GM12801 (cell line): Measurements from ENCODE around the gene STX2.

Experiments
- TF ChIP-seq, protein P1 (sequence below): IDR thresholded peaks from one replicate; pipeline ENCODE4 v1.5.1; 2011; ENCODE audit warnings: control low read depth; ENCODE audit not compliant: insufficient read length; ENCODE audit errors: extremely low read depth

The STX2 gene

DNA sequence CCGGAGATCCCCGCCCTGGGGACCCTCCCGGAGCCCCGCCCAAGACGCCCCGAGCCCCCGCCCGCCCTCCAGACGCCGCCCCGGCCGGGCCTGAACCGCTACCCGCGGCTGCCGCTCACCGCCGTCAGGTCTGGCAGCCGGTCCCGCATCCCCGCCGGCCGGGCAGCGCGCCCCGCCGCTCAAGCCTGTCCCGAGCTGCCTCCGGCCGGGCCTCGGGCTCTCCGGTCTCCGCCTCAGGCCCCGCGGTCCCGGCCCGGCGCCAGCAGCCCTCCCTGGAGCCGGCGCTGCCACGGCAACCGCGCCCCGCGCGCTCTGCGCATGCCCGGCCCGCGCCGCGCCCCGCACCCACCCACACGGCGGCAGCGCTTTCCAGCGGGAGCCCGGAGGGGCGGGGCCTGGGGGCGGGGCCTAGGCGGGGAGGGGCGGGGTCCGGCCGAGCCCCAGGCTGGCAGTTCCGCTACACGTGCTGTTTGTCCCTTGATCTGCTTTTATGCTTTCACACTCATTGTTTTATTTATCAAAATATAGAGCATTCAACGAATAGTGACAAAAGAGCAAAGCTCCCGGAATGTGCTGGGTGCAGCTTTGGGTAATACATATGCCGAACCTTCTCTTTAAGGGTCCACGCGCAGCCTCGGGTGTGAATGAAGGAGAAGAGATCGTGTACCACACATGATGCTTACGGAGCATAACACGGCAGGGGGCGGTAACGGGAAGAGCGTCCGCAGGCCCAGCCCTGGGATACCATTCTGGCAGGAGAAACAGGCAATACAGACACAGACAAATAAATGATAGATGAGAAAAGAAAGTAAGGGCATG, at the start of gene STX2:
STX2 (minus strand) TSS at position 300 of the 819 bp plus-strand sequence; CDS start at position 149, 151 bp downstream.
- TF ChIP-seq, protein P1, sequence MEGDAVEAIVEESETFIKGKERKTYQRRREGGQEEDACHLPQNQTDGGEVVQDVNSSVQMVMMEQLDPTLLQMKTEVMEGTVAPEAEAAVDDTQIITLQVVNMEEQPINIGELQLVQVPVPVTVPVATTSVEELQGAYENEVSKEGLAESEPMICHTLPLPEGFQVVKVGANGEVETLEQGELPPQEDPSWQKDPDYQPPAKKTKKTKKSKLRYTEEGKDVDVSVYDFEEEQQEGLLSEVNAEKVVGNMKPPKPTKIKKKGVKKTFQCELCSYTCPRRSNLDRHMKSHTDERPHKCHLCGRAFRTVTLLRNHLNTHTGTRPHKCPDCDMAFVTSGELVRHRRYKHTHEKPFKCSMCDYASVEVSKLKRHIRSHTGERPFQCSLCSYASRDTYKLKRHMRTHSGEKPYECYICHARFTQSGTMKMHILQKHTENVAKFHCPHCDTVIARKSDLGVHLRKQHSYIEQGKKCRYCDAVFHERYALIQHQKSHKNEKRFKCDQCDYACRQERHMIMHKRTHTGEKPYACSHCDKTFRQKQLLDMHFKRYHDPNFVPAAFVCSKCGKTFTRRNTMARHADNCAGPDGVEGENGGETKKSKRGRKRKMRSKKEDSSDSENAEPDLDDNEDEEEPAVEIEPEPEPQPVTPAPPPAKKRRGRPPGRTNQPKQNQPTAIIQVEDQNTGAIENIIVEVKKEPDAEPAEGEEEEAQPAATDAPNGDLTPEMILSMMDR, result no peak

DNA sequence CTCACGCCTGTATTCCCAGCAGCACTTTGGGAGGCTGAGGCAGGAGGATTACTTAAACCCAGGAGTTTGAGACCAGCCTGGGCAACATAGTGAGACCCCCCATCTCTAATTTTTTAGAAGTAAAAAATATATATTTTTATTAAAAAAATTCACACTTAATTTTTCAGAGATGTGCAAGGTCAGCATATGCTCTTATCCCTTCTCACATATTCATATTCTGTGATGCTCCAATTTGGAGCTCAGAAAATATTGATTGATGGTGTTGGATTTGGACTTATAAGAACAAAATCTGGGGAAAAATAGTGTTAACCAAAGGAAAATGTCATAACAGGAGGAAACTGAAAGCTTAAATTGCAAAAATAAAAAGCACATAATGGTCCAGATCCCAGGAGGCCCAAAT, 42.5 kb upstream of the STX2 start:
- TF ChIP-seq, protein P1, result no peak

DNA sequence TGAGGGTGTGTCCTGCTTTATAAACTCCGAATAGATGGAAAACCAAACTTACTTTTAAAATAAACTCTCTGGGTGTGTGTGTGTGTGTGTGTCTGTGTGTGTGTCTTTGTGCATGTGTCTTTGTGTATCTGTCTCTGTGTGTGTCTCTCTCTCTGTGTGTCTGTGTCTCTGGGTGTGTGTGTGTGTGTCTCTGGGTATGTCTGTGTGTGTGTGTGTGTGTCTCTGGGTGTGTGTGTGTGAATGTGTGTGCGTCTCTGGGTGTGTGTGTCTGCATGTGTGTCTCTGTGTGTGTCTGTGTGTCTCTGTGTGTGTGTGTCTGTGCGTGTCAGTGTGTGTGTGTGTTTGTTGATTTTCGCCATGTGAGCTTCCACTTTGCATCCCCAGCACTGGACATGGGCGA, 42.0 kb upstream of the STX2 start:
- TF ChIP-seq, protein P1, result no peak

DNA sequence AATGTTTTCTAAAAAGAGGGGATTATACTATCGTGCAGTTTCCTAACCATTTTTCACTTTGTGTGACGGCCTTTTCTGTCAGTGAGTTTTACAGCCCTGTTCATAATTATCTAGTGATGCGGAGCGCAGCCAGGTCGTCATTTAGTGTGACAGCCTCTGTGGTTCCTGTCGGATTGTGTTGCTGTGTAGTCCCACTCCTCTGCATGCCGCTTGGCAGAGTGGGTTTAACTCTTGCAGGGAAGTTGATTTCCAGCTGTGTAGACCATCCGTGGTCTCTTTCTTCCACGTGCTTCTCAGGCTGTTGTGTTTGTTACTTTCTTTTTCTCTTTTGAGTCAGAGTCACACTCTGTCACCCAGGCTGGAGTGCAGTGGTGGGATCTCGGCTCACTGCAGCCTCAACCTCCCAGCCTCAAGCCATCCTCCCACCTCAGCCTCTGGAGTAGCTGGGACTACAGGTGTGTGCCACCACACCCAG, 41.4 kb upstream of the STX2 start:
- TF ChIP-seq, protein P1, result no peak

DNA sequence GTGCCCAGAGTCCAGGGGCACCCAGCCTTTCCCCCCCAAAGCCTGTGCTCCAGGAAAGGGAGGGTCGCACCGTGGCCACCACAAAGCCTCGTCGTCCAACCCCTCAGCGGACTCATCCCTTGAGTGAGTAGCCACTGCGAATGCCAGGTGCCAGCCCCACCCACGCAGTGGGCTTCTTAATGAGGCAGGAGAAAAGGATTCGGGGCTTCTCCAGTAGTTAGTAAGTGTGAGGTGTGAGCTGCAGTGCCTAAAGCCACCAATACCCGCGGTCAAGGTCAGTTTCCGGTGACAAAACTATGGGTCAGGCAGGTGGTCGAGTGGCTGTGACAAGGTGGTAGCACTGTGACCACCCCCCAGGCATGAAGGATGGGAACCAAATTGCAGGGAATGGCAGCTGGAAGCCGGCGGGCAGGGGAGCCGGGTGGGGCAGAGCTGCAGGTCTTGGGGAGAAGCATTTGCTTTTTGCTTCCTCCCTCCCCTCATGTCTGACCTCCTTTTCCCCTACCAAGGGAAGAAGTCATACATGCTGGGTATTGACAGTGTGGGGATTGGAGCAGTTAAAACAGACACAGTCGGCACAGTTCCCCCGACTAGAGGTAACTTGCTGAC, 40.8 kb upstream of the STX2 start:
- TF ChIP-seq, protein P1, result no peak

DNA sequence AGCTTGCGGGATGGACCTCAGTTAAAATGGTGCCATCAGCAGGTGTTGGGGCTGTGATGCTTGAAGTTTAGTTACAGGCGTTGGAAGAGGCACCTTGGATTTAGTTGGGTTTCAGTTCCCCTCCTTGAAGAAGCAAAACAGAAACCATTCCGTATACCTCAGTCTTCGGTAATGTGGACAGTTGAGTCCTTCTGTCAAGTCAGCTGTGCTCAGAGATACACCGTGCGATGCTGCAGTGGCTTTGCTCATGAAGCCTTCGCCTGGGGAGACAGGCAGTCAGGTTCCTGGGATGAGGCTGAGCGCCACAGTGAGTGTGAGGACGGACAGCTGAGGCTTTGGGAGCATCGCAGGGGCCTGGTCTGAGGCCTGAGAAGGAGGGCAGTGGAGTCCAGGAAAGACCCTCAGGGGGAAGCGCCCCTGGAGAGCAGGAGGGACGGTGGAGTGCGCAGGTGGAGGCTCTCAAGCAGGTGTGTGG, 40.2 kb upstream of the STX2 start:
- TF ChIP-seq, protein P1, result no peak
